Measurements from ENCODE around the gene BMP7. TPM values are rescaled to one million over a fixed set of nuclear protein-coding genes. Genes with fewer than 3 reads are reported as not detected.

The BMP7 gene
- total RNA-seq, 1 experiment from 2014 or later = 0.13 TPM

DNA sequence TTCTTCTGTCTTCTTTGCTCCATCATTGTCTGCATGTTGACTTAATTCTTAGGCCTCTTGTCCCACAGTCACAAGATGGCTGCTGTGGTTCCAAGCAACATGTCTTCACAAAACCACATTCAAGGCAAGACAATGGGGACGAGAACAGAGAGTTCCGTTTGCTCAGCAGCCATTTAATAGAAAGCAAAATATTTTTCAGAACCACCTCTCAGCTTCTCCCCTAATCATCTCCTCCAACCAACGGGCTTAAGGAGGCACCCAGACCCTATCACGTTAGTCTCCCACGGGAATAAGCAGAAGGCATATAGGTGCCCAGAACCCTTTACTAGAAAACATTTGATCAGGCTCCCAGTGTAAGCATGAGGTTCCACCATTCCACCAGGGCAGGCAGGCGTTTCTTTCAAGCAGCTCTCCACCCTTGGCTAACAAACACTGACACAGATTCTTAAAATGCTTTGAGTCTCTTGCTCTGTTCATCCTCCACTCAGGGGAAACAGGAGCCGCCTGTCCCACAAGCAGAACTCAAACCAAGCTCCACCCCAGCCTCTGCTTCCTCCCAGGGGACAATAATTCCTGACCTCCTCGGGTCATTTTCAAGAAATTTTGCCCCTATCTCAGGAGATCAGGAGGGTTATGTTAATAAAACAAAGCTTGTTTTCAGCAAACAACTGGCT, 19.0 kb downstream of the BMP7 start:
- Histone ChIP-seq H2AFZ (no peak overlapping the region), H3K4me2 (no peak overlapping the region), H3K27ac (no peak overlapping the region), H3K9me3 (ENCODE audit: insufficient read depth, low read depth) (no peaks in the 10 kb centered on the region), H3K27me3 (ENCODE audit: insufficient read depth, low read depth) (peaks cover 5% of the 10 kb centered on the region; the same call in 1 of the 2 replicates), H3K9me2 (ENCODE audit: insufficient read depth) (0 out of 2 replicates have a peak, but pooled peaks cover 3% of the 10 kb centered on the region), H3K4me3 (no peak overlapping the region), H4K20me1 (ENCODE audit: insufficient read depth) (no peaks in the 10 kb centered on the region), H3F3A (ENCODE audit: insufficient read depth, low read depth) (no peaks in the 10 kb centered on the region), H3K79me2 (ENCODE audit: low read depth) (no peaks in the 10 kb centered on the region), H3K36me3 (ENCODE audit: low read depth) (no peaks in the 10 kb centered on the region), H3K4me1 (replicated peaks; ENCODE audit: insufficient read depth) (no peaks in the 10 kb centered on the region)
- POLR2A ChIA-PET (ENCODE audit: unreplicated experiment) = no interaction called here
- DNase-seq = no peak
- CTCF ChIA-PET = no interaction called here
- no TSS peak for BruUV-seq (replicated peaks)
- intact Hi-C loops (cut with micrococcal nuclease; ENCODE audit: unreplicated experiment) = no loop called here
- TF ChIP-seq, protein P1, sequence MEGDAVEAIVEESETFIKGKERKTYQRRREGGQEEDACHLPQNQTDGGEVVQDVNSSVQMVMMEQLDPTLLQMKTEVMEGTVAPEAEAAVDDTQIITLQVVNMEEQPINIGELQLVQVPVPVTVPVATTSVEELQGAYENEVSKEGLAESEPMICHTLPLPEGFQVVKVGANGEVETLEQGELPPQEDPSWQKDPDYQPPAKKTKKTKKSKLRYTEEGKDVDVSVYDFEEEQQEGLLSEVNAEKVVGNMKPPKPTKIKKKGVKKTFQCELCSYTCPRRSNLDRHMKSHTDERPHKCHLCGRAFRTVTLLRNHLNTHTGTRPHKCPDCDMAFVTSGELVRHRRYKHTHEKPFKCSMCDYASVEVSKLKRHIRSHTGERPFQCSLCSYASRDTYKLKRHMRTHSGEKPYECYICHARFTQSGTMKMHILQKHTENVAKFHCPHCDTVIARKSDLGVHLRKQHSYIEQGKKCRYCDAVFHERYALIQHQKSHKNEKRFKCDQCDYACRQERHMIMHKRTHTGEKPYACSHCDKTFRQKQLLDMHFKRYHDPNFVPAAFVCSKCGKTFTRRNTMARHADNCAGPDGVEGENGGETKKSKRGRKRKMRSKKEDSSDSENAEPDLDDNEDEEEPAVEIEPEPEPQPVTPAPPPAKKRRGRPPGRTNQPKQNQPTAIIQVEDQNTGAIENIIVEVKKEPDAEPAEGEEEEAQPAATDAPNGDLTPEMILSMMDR (conservative IDR thresholded peaks at IDR 0.05) = no peak
- no peak for TF ChIP-seq EZH2 (IDR thresholded peaks at IDR 0.05; ENCODE audit: low read depth)

DNA sequence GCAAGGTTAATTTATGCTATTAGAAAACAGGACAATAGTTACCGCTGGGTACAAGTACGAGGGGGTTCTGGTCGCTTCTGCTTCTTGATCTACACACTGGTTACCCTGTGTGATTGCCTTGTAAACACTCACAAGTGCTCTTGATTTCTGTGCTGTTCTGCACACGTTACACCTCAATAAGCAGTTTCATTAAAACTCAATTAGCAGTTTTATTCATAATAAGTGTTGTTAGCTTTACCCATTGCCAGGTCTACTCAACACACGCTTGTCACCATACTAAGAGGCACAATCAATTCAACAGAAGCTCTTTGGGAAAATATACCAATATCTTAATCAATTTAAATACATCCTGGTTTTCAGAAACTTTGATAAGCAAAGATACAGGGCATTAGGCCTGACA, 20.4 kb downstream of the BMP7 start:
- Histone ChIP-seq H3K79me2 (ENCODE audit: low read depth) (no peaks in the 10 kb centered on the region), H3K27me3 (ENCODE audit: insufficient read depth, low read depth) (peaks cover 9% of the 10 kb centered on the region; the same call in 1 of the 2 replicates), H3F3A (ENCODE audit: insufficient read depth, low read depth) (no peaks in the 10 kb centered on the region), H4K20me1 (ENCODE audit: insufficient read depth) (no peaks in the 10 kb centered on the region), H3K9me2 (ENCODE audit: insufficient read depth) (0 out of 2 replicates have a peak, but pooled peaks cover 3% of the 10 kb centered on the region), H3K9me3 (ENCODE audit: insufficient read depth, low read depth) (no peaks in the 10 kb centered on the region), H3K4me1 (replicated peaks; ENCODE audit: insufficient read depth) (no peaks in the 10 kb centered on the region), H3K4me2 (no peak overlapping the region), H3K4me3 (no peak overlapping the region), H3K36me3 (ENCODE audit: low read depth) (no peaks in the 10 kb centered on the region), H2AFZ (no peak overlapping the region), H3K27ac (no peak overlapping the region)
- POLR2A ChIA-PET (ENCODE audit: unreplicated experiment) = no interaction called here
- no TSS peak for BruUV-seq (replicated peaks)
- DNase-seq = no peak
- CTCF ChIA-PET = no interaction called here
- TF ChIP-seq, protein P1 (conservative IDR thresholded peaks at IDR 0.05) = no peak
- no peak for TF ChIP-seq EZH2 (IDR thresholded peaks at IDR 0.05; ENCODE audit: low read depth)
- intact Hi-C loops (cut with micrococcal nuclease; ENCODE audit: unreplicated experiment) = no loop called here

DNA sequence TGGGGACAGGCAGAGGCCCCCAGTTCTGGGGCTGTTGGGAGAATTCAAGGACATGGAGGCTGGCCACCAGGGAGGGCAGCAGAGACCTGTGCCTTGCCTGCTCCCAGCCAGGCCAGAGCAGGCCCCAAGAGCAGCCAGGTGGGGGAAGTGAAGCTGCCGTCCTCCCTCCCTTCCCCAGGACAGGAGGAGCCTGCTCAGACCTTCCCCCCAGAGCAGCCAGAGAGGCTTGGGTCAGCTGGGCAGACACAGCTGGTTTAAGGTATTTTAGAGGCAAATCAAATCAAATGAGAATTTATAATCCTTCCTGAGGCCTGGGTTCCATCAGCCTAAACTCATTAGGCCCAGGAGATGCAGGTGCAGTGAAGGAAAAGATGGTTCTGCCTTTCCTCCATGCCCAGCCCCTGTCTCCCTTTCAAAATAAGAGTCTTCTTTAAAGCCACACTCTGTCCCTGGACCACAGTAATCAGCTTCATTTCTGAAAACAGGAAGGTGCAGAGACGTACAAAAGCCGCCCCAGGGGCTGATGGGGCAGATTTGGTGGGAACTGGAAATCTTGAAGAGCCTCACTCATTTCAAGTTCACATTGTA, 21.7 kb downstream of the BMP7 start:
- CTCF ChIA-PET = no interaction called here
- Histone ChIP-seq H3F3A (ENCODE audit: insufficient read depth, low read depth) (no peaks in the 10 kb centered on the region), H2AFZ (no peak overlapping the region)

More for the DNA sequence above, 21.7 kb downstream of the BMP7 start:
- 0 out of 2 replicates have a peak, but pooled peaks cover 3% of the 10 kb centered on the region for H3K9me2 ChIP-seq (ENCODE audit: insufficient read depth)
- H3K9me3 ChIP-seq (ENCODE audit: insufficient read depth, low read depth) = no peaks in the 10 kb centered on the region
- no peaks in the 10 kb centered on the region for H3K4me1 ChIP-seq (replicated peaks; ENCODE audit: insufficient read depth)
- intact Hi-C loops (cut with micrococcal nuclease; ENCODE audit: unreplicated experiment) = no loop called here
- POLR2A ChIA-PET (ENCODE audit: unreplicated experiment) = no interaction called here
- TF ChIP-seq, protein P1 (conservative IDR thresholded peaks at IDR 0.05) = peak; percentile 36; the same call in 1 of the 2 replicates
- TF ChIP-seq EZH2 (IDR thresholded peaks at IDR 0.05; ENCODE audit: low read depth) = no peak
- no peaks in the 10 kb centered on the region for H3K36me3 ChIP-seq (ENCODE audit: low read depth)
- no peak overlapping the region for H3K27ac ChIP-seq
- no peaks in the 10 kb centered on the region for H4K20me1 ChIP-seq (ENCODE audit: insufficient read depth)
- H3K4me2 ChIP-seq = no peak overlapping the region
- no peaks in the 10 kb centered on the region for H3K79me2 ChIP-seq (ENCODE audit: low read depth)
- BruUV-seq (replicated peaks) = no TSS peak
- no peak for DNase-seq
- no peak overlapping the region for H3K4me3 ChIP-seq
- H3K27me3 ChIP-seq (ENCODE audit: insufficient read depth, low read depth) = peaks cover 9% of the 10 kb centered on the region; the same call in 1 of the 2 replicates
